HepG2 (cell line): ENCODE data around the gene SPRED2. TPM values are rescaled to one million over a fixed set of nuclear protein-coding genes. Genes with fewer than 3 reads are reported as not detected.

ENCODE experiments used
- CREB1 ChIP-seq, 2 experiments: fragments of 450-650 bp in 1 of 2; IDR thresholded peaks; 2 replicates each; pipeline ENCODE4 v1.6.1; 2016 to 2017; ENCODE audit warnings: control low read depth in 1 of 2, mild to moderate bottlenecking in 1 of 2, missing compliant biosample characterization in 1 of 2, missing genetic modification characterization in 1 of 2
- FOXA3 ChIP-seq: IDR thresholded peaks from 2 replicates; pipeline ENCODE4 v1.6.1; 2016; ENCODE audit warnings: missing genetic modification reagents, missing compliant biosample characterization
- GATAD1 ChIP-seq: IDR thresholded peaks from 2 replicates; pipeline ENCODE4 v1.6.1; 2016; ENCODE audit warnings: missing genetic modification reagents, missing compliant biosample characterization
- HOXD1 ChIP-seq: sonication (generic); formaldehyde crosslinking; IDR thresholded peaks from 2 replicates; pipeline ENCODE4 v1.5.0; 2020; ENCODE audit warnings: missing genetic modification reagents
- LRRFIP1 ChIP-seq: sonication (generic); formaldehyde crosslinking; conservative IDR thresholded peaks from 2 replicates; pipeline ENCODE4 v1.4.0; 2020; ENCODE audit warnings: missing genetic modification reagents
- NCOR1 ChIP-seq: fragments of 200-600 bp; sonication (generic); IDR thresholded peaks from 2 replicates; pipeline ENCODE4 v1.7.0; 2017; ENCODE audit warnings: antibody characterized with exemption, low read length, borderline replicate concordance
- NFE2L2 ChIP-seq: fragments of 150-350 bp; IDR thresholded peaks from 2 replicates; pipeline ENCODE4 v1.6.1; 2014; ENCODE audit warnings: low read length
- NPAS2 ChIP-seq: sonication (generic); formaldehyde crosslinking; IDR thresholded peaks from 2 replicates; pipeline ENCODE4 v1.8.0; 2022; ENCODE audit warnings: mild to moderate bottlenecking, missing genetic modification reagents, borderline replicate concordance
- PLSCR1 ChIP-seq: sonication (generic); formaldehyde crosslinking; IDR thresholded peaks from 2 replicates; pipeline ENCODE4 v1.5.0; 2020; ENCODE audit warnings: missing genetic modification reagents, mild to moderate bottlenecking, borderline replicate concordance
- POGZ ChIP-seq: sonication (generic); formaldehyde crosslinking; IDR thresholded peaks from 2 replicates; pipeline ENCODE4 v1.4.0; 2020; ENCODE audit warnings: mild to moderate bottlenecking, missing genetic modification reagents
- RBM22 ChIP-seq: fragments of 200-400 bp; formaldehyde crosslinking; optimal IDR thresholded peaks from 2 replicates; pipeline ENCODE3; 2017; ENCODE audit warnings: mild to moderate bottlenecking, low read length, moderate library complexity
- RELA ChIP-seq: sonication (generic); formaldehyde crosslinking; IDR thresholded peaks from 2 replicates; pipeline ENCODE4 v1.4.0; 2020; ENCODE audit warnings: missing genetic modification reagents
- TARDBP ChIP-seq: sonication (generic); formaldehyde crosslinking; IDR thresholded peaks from 2 replicates; pipeline ENCODE4 v1.8.0; 2022; ENCODE audit warnings: mild to moderate bottlenecking, missing genetic modification reagents
- TCF7 ChIP-seq: sonication (generic); IDR thresholded peaks from 2 replicates; pipeline ENCODE4 v1.6.1; 2016; ENCODE audit warnings: antibody characterized with exemption, low read depth
- TMF1 ChIP-seq: sonication (generic); formaldehyde crosslinking; IDR thresholded peaks from 2 replicates; pipeline ENCODE4 v1.8.1; 2022; ENCODE audit warnings: low read depth, missing genetic modification reagents
- XBP1 ChIP-seq: sonication (generic); formaldehyde crosslinking; IDR thresholded peaks from 2 replicates; pipeline ENCODE4 v1.5.0; 2020; ENCODE audit warnings: missing genetic modification reagents
- ZNF414 ChIP-seq: sonication (generic); formaldehyde crosslinking; IDR thresholded peaks from 2 replicates; pipeline ENCODE4 v1.5.0; 2020; ENCODE audit warnings: missing genetic modification reagents
- ZNF567 ChIP-seq: sonication (generic); formaldehyde crosslinking; IDR thresholded peaks from 2 replicates; pipeline ENCODE4 v1.8.1; 2023; ENCODE audit warnings: mild to moderate bottlenecking, missing genetic modification reagents, borderline replicate concordance
- ZNF597 ChIP-seq: sonication (generic); formaldehyde crosslinking; IDR thresholded peaks from 2 replicates; pipeline ENCODE4 v1.5.0; 2020; ENCODE audit warnings: missing genetic modification reagents
- ZSCAN22 ChIP-seq: sonication (generic); formaldehyde crosslinking; IDR thresholded peaks from 2 replicates; pipeline ENCODE4 v1.4.0; 2020; ENCODE audit warnings: mild to moderate bottlenecking, missing genetic modification reagents
- ZSCAN25 ChIP-seq: sonication (generic); formaldehyde crosslinking; IDR thresholded peaks from 2 replicates; pipeline ENCODE4 v1.8.0; 2022; ENCODE audit warnings: mild to moderate bottlenecking, missing genetic modification reagents
- polyA plus RNA-seq, 8 experiments: library from polyadenylated mRNA; depleted of rRNA in 3 of 8; stranded (reverse) in 7 of 8; unstranded in 1 of 8; fragments of >200 nt; fragmentation: Illumina TruSeq in 4 of 8; extraction: Trizol in 4 of 8; gene quantifications; 2 replicates each; pipeline versions ENCODE4 v1.2.1 to v1.2.3, GENCODE V29; 2011 to 2016; ENCODE audit warnings: low read depth in 4 of 8, missing spikeins in 1 of 8, mixed read lengths in 1 of 8; ENCODE audit not compliant: insufficient read depth in 1 of 8
- total RNA-seq, 5 experiments: library from RNA; depleted of rRNA; stranded (reverse); fragments of >200 nt; fragmentation: Illumina TruSeq; extraction: Trizol; gene quantifications; 2 replicates each; pipeline ENCODE4 v1.2.3, GENCODE V29; 2016; ENCODE audit warnings: low read depth in 1 of 5
- TF ChIP-seq, protein P1 (sequence below): IDR thresholded peaks from 2 replicates; pipeline ENCODE4 v1.6.1; 2016; ENCODE audit warnings: missing biosample characterization, missing genetic modification reagents, low read depth
- TF ChIP-seq, protein P2 (sequence below): sonication (generic); formaldehyde crosslinking; IDR thresholded peaks from 2 replicates; pipeline ENCODE4 v1.4.0; 2020; ENCODE audit warnings: missing genetic modification reagents

The SPRED2 gene
- total and polyA plus RNA-seq, 2 of the 13 experiments (the other 11 are each of a cell fraction or from before 2014, with no cell fraction given): 13.0 to 37.0 TPM

DNA sequence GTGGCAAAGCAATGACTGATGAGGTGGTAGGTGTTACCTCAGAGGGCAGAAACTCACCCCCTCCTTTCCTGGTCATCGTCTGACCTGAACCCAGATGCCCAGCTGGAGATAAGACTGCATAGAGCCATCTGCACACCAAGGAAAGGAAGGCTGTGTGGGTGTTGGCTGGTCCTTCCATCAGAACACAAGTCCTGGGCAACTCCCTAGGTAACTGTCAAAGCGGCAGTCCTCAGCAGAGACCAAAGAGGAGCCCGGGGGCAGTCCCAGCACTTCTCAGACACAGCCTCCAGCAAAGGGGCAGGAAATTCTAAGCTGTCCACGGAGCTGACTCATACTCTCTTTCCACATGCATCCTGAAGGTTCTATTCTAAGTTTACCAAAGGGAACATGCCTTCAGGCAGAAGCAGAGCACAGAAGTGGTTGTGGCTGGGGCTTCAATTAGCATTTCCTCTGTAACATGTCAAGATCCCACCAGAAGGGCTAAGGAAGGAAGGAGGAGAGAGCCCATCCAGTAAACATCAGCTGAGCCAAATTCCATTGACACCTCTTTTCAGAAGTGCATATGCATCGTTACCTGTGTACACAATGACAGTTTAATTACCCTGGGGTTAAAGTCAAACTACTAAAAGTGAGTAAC is 54.7 kb downstream of the SPRED2 start (continued):
- TF ChIP-seq ZNF567 (CRISPR knock-in tag): no peak
- TF ChIP-seq CREB1 (IDR thresholded peaks at IDR 0.05): no peak
- no peak for TF ChIP-seq CREB1 (CRISPR knock-in tag; IDR thresholded peaks at IDR 0.05)
- no peak for TF ChIP-seq ZSCAN25 (CRISPR knock-in tag)
- no peak for TF ChIP-seq ZNF597 (CRISPR knock-in tag)
- TF ChIP-seq TCF7: no peak
- TF ChIP-seq POGZ (CRISPR knock-in tag): no peak
- no peak for TF ChIP-seq RELA
- no peak for TF ChIP-seq NPAS2 (CRISPR knock-in tag)
- TF ChIP-seq XBP1 (CRISPR knock-in tag): no peak
- TF ChIP-seq, protein P1, sequence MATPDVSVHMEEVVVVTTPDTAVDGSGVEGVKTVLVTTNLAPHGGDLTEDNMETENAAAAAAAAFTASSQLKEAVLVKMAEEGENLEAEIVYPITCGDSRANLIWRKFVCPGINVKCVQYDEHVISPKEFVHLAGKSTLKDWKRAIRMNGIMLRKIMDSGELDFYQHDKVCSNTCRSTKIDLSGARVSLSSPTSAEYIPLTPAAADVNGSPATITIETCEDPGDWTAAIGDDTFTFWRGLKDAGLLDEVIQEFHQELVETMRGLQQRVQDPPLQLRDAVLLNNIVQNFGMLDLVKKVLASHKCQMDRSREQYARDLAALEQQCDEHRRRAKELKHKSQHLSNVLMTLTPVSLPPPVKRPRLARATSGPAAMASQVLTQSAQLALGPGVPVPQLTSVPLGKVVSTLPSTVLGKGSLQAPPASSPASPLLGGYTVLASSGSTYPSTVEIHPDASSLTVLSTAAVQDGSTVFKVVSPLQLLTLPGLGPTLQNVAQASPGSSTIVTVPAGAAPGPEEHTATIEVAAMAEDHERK (CRISPR knock-in tag): no peak
- TF ChIP-seq NCOR1: no peak
- peak; percentile 7; the same call in 1 of the 2 replicates for TF ChIP-seq FOXA3 (CRISPR knock-in tag)
- TF ChIP-seq HOXD1 (CRISPR knock-in tag): no peak
- TF ChIP-seq NFE2L2: no peak
- TF ChIP-seq, protein P2, sequence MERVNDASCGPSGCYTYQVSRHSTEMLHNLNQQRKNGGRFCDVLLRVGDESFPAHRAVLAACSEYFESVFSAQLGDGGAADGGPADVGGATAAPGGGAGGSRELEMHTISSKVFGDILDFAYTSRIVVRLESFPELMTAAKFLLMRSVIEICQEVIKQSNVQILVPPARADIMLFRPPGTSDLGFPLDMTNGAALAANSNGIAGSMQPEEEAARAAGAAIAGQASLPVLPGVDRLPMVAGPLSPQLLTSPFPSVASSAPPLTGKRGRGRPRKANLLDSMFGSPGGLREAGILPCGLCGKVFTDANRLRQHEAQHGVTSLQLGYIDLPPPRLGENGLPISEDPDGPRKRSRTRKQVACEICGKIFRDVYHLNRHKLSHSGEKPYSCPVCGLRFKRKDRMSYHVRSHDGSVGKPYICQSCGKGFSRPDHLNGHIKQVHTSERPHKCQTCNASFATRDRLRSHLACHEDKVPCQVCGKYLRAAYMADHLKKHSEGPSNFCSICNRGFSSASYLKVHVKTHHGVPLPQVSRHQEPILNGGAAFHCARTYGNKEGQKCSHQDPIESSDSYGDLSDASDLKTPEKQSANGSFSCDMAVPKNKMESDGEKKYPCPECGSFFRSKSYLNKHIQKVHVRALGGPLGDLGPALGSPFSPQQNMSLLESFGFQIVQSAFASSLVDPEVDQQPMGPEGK (CRISPR knock-in tag): no peak
- no peak for TF ChIP-seq ZNF414
- TF ChIP-seq TMF1 (CRISPR knock-in tag): no peak
- no peak for TF ChIP-seq PLSCR1 (CRISPR knock-in tag)
- TF ChIP-seq RBM22: peak; percentile 29
- no peak for TF ChIP-seq LRRFIP1 (CRISPR knock-in tag)
- TF ChIP-seq GATAD1: no peak
- no peak for TF ChIP-seq ZSCAN22 (CRISPR knock-in tag)
- TF ChIP-seq TARDBP (CRISPR knock-in tag): no peak
